GM23338 (cell line): Measurements from ENCODE around the gene DPH7. TPM values are rescaled to one million over a fixed set of nuclear protein-coding genes. Genes with fewer than 3 reads are reported as not detected.

Source experiments
- ATAC-seq: fragments of 200-7000 bp; cut with Tn5 transposase; 3 replicates; pipeline ENCODE4 v1.9.1; 2020
- DNase-seq: peaks from one replicate; pipeline ENCODE4 v3.0.0-alpha.2; 2015; ENCODE audit warnings: low spot score
- H2AFZ ChIP-seq: fragments of 200-600 bp; sonication (generic); 2 replicates; pipeline ENCODE4 v1.8.0; 2016; ENCODE audit warnings: antibody characterized with exemption, mild to moderate bottlenecking, moderate library complexity
- H3F3A ChIP-seq: fragments of 200-600 bp; sonication (generic); replicated peaks from 2 replicates; pipeline ENCODE4 v1.8.0; 2017; ENCODE audit warnings: antibody characterized with exemption, mixed run types, low read depth
- H3K27ac ChIP-seq: fragments of 200-600 bp; sonication (generic); 2 replicates; pipeline ENCODE4 v1.6.1; 2016; ENCODE audit warnings: low read depth
- H3K27me3 ChIP-seq: fragments of 200-600 bp; sonication (generic); 2 replicates; pipeline ENCODE4 v1.8.0; 2016; ENCODE audit warnings: mild to moderate bottlenecking, mixed run types, moderate library complexity; ENCODE audit not compliant: insufficient read depth
- H3K36me3 ChIP-seq: fragments of 200-600 bp; sonication (generic); 2 replicates; pipeline ENCODE4 v1.8.0; 2016; ENCODE audit warnings: mild to moderate bottlenecking; ENCODE audit not compliant: insufficient read depth
- H3K4me1 ChIP-seq: fragments of 200-600 bp; sonication (generic); 2 replicates; pipeline ENCODE4 v1.8.0; 2016; ENCODE audit warnings: mild to moderate bottlenecking, moderate library complexity; ENCODE audit not compliant: insufficient read depth
- H3K4me2 ChIP-seq: fragments of 200-600 bp; sonication (generic); 2 replicates; pipeline ENCODE4 v1.7.1; 2017; ENCODE audit warnings: mixed run types
- H3K4me3 ChIP-seq: fragments of 200-600 bp; sonication (generic); 2 replicates; pipeline ENCODE4 v1.6.1; 2016; ENCODE audit warnings: mixed run types
- H3K79me2 ChIP-seq: fragments of 200-600 bp; sonication (generic); replicated peaks from 2 replicates; pipeline ENCODE4 v1.8.0; 2017; ENCODE audit warnings: mild to moderate bottlenecking; ENCODE audit not compliant: insufficient read depth
- H3K9me2 ChIP-seq: fragments of 200-600 bp; sonication (generic); 2 replicates; pipeline ENCODE4 v1.8.0; 2017; ENCODE audit not compliant: insufficient read depth
- H4K20me1 ChIP-seq: fragments of 200-600 bp; sonication (generic); replicated peaks from 2 replicates; pipeline ENCODE4 v1.8.0; 2017; ENCODE audit warnings: mild to moderate bottlenecking; ENCODE audit not compliant: insufficient read depth
- H3K27ac Mint-ChIP-seq: 2 replicates; pipeline ENCODE4 v1.8.0; 2020; ENCODE audit warnings: inconsistent platforms, mild to moderate bottlenecking, moderate library complexity, mixed read lengths
- H3K27me3 Mint-ChIP-seq: 3 replicates; pipeline ENCODE4 v1.8.0; 2022; ENCODE audit warnings: low read depth, mild to moderate bottlenecking, moderate library complexity, mixed read lengths, inconsistent platforms; ENCODE audit not compliant: insufficient read depth, poor library complexity
- H3K36me3 Mint-ChIP-seq: 3 replicates; pipeline ENCODE4 v1.8.0; 2021; ENCODE audit warnings: low read depth, mild to moderate bottlenecking, inconsistent platforms, moderate library complexity, mixed read lengths
- H3K4me1 Mint-ChIP-seq: 3 replicates; pipeline ENCODE4 v1.8.0; 2020; ENCODE audit warnings: mild to moderate bottlenecking, inconsistent platforms, mixed read lengths
- H3K4me3 Mint-ChIP-seq: 3 replicates; pipeline ENCODE4 v1.8.0; 2021; ENCODE audit warnings: moderate library complexity, mild to moderate bottlenecking, inconsistent platforms, mixed read lengths
- H3K9me3 Mint-ChIP-seq: 3 replicates; pipeline ENCODE4 v1.8.0; 2020; ENCODE audit warnings: moderate library complexity, mild to moderate bottlenecking, inconsistent platforms, mixed read lengths
- EZH2phosphoT487 ChIP-seq: fragments of 200-600 bp; sonication (generic); IDR thresholded peaks from one replicate; pipeline ENCODE4 v1.8.1; 2018; ENCODE audit warnings: antibody characterized with exemption; ENCODE audit not compliant: unreplicated experiment
- JUNB ChIP-seq: IDR thresholded peaks from one replicate; pipeline ENCODE4 v1.6.1; 2016; ENCODE audit warnings: antibody characterized with exemption; ENCODE audit not compliant: unreplicated experiment
- POLR2AphosphoS5 ChIP-seq: IDR thresholded peaks from 2 replicates; pipeline ENCODE4 v1.6.1; 2016; ENCODE audit warnings: antibody characterized with exemption, low read depth
- ZNF114 ChIP-seq: fragments of 250-450 bp; sonication (Bioruptor Pico); IDR thresholded peaks from 2 replicates; pipeline ENCODE4 v1.5.0; 2020; ENCODE audit warnings: mild to moderate bottlenecking, moderate library complexity
- ZNF331 ChIP-seq: fragments of 250-450 bp; sonication (Bioruptor Pico); IDR thresholded peaks from 2 replicates; pipeline ENCODE4 v1.5.0; 2020; ENCODE audit warnings: low read depth, mild to moderate bottlenecking, moderate library complexity
- polyA plus RNA-seq: library from polyadenylated mRNA; unstranded; fragments of >200 nt; fragmentation: Nextera tagmentation; extraction: Ambion mirVana; gene quantifications from 2 replicates; pipeline ENCODE4 v1.2.1, GENCODE V29; 2016
- total RNA-seq: library from RNA; depleted of rRNA; stranded (reverse); fragments of >200 nt; shearing (Covaris generic); gene quantifications from 2 replicates; pipeline ENCODE4 v1.2.3, GENCODE V29; 2014
- TF ChIP-seq, protein P1 (sequence below): fragments of 250-450 bp; sonication (Bioruptor Pico); IDR thresholded peaks from 2 replicates; pipeline ENCODE4 v1.5.0; 2020; ENCODE audit warnings: mild to moderate bottlenecking, moderate library complexity
- TF ChIP-seq, protein P2 (sequence below), 2 experiments: fragments of 200-600 bp in 1 of 2; sonication (generic) in 1 of 2; conservative IDR thresholded peaks; 2 replicates each; pipeline versions ENCODE4 v1.5.1 to v1.6.1; 2016 to 2017; ENCODE audit warnings: antibody characterized with exemption in 2 of 2, low read depth in 2 of 2, mild to moderate bottlenecking in 2 of 2, moderate library complexity in 1 of 2
- TF ChIP-seq, protein P3 (sequence below): IDR thresholded peaks from 2 replicates; pipeline ENCODE4 v1.6.1; 2016; ENCODE audit warnings: antibody characterized with exemption
- TF ChIP-seq, protein P4 (sequence below): IDR thresholded peaks from one replicate; pipeline ENCODE4 v1.6.1; 2018; ENCODE audit warnings: antibody characterized with exemption; ENCODE audit not compliant: unreplicated experiment

Gene DPH7
- total and polyA plus RNA-seq, 2 experiments from 2014 or later, result 44.5 to 68.8 TPM

DNA sequence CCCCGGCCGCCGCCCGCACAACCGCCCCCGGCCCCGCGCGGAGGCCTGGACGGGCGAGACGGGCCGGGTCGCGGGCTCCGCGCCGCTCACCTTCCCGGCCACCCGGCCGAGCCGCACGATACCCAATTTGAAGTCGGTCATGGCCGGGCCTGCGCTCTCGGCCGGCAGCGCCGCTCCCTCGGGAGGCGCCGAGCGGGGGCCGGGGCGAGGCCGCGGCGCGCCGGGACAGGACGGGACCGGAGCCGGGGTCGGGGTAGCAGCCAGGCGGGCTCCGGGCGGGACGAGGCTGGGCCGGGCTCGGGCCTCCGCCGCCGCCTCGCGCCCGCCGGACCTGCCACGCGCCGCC, 11.4 kb upstream of the DPH7 start (continued):
- TF ChIP-seq, protein P1, sequence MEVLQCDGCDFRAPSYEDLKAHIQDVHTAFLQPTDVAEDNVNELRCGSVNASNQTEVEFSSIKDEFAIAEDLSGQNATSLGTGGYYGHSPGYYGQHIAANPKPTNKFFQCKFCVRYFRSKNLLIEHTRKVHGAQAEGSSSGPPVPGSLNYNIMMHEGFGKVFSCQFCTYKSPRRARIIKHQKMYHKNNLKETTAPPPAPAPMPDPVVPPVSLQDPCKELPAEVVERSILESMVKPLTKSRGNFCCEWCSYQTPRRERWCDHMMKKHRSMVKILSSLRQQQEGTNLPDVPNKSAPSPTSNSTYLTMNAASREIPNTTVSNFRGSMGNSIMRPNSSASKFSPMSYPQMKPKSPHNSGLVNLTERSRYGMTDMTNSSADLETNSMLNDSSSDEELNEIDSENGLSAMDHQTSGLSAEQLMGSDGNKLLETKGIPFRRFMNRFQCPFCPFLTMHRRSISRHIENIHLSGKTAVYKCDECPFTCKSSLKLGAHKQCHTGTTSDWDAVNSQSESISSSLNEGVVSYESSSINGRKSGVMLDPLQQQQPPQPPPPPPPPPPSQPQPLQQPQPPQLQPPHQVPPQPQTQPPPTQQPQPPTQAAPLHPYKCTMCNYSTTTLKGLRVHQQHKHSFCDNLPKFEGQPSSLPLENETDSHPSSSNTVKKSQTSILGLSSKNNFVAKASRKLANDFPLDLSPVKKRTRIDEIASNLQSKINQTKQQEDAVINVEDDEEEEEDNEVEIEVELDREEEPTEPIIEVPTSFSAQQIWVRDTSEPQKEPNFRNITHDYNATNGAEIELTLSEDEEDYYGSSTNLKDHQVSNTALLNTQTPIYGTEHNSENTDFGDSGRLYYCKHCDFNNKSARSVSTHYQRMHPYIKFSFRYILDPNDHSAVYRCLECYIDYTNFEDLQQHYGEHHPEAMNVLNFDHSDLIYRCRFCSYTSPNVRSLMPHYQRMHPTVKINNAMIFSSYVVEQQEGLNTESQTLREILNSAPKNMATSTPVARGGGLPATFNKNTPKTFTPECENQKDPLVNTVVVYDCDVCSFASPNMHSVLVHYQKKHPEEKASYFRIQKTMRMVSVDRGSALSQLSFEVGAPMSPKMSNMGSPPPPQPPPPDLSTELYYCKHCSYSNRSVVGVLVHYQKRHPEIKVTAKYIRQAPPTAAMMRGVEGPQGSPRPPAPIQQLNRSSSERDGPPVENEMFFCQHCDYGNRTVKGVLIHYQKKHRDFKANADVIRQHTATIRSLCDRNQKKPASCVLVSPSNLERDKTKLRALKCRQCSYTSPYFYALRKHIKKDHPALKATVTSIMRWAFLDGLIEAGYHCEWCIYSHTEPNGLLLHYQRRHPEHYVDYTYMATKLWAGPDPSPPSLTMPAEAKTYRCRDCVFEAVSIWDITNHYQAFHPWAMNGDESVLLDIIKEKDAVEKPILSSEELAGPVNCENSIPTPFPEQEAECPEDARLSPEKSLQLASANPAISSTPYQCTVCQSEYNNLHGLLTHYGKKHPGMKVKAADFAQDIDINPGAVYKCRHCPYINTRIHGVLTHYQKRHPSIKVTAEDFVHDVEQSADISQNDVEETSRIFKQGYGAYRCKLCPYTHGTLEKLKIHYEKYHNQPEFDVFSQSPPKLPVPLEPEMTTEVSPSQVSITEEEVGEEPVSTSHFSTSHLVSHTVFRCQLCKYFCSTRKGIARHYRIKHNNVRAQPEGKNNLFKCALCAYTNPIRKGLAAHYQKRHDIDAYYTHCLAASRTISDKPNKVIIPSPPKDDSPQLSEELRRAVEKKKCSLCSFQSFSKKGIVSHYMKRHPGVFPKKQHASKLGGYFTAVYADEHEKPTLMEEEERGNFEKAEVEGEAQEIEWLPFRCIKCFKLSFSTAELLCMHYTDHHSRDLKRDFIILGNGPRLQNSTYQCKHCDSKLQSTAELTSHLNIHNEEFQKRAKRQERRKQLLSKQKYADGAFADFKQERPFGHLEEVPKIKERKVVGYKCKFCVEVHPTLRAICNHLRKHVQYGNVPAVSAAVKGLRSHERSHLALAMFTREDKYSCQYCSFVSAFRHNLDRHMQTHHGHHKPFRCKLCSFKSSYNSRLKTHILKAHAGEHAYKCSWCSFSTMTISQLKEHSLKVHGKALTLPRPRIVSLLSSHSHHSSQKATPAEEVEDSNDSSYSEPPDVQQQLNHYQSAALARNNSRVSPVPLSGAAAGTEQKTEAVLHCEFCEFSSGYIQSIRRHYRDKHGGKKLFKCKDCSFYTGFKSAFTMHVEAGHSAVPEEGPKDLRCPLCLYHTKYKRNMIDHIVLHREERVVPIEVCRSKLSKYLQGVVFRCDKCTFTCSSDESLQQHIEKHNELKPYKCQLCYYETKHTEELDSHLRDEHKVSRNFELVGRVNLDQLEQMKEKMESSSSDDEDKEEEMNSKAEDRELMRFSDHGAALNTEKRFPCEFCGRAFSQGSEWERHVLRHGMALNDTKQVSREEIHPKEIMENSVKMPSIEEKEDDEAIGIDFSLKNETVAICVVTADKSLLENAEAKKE (CRISPR knock-in tag), result no peak
- TF ChIP-seq JUNB, result no peak
- no peak for TF ChIP-seq ZNF331 (CRISPR knock-in tag)
- TF ChIP-seq, protein P2, sequence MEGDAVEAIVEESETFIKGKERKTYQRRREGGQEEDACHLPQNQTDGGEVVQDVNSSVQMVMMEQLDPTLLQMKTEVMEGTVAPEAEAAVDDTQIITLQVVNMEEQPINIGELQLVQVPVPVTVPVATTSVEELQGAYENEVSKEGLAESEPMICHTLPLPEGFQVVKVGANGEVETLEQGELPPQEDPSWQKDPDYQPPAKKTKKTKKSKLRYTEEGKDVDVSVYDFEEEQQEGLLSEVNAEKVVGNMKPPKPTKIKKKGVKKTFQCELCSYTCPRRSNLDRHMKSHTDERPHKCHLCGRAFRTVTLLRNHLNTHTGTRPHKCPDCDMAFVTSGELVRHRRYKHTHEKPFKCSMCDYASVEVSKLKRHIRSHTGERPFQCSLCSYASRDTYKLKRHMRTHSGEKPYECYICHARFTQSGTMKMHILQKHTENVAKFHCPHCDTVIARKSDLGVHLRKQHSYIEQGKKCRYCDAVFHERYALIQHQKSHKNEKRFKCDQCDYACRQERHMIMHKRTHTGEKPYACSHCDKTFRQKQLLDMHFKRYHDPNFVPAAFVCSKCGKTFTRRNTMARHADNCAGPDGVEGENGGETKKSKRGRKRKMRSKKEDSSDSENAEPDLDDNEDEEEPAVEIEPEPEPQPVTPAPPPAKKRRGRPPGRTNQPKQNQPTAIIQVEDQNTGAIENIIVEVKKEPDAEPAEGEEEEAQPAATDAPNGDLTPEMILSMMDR (conservative IDR thresholded peaks at IDR 0.05; ENCODE audit: low read depth in 2 of 2), result no peak
- TF ChIP-seq ZNF114, result no peak

DNA sequence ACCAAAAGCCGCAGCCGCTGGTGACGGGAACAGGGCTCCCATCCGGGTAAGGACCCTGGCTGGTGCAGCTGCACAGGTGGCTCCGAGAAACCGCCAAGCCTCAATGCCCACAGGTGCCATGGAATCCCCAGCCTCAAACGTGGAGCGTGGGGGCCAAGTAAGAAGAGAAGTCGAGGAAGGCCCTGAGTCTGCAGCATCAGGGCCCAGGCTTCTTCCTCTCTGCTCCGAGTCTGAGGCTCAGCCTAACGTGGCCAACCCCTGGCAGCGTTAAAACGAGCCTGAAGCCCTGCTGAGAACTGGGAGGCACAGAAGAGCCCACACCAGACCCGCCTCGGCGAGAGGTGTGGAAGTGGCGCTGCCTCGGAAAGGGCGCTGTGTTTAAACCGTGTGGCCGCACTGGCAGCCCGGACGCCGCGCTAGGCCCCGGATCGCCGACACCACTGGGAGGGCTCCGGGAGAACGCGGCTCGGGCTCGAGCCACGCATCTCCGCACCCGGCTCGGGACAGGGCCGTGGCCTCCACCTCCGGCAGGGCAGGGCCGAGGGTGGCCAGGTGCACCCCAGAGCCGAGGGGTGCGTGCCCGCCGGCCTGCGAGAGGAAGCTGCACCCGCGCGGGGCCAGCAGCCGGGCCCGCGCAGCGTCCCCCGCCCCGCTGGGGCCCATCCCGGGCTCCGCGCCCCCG, 10.9 kb upstream of the DPH7 start:
- H3K27me3 Mint-ChIP-seq, result peaks cover 15% of the 10 kb centered on the region
- peak; percentile 25 for DNase-seq
- H3K36me3 Mint-ChIP-seq, result peaks cover 43% of the 10 kb centered on the region
- H3K9me3 Mint-ChIP-seq, result peaks cover 2% of the 10 kb centered on the region; the same call in 1 of the 3 replicates
- Histone ChIP-seq H3K9me2 (no peaks in the 10 kb centered on the region), H2AFZ (no peak overlapping the region), H3K27me3 (no peaks in the 10 kb centered on the region), H3K4me2 (peak overlapping the region; percentile 87), H3K4me3 (peak overlapping the region; percentile 79), H3F3A (0 out of 2 replicates have a peak, but pooled peaks cover 7% of the 10 kb centered on the region), H3K4me1 (peaks cover 9% of the 10 kb centered on the region), H3K27ac (no peak overlapping the region), H3K79me2 (peaks cover 17% of the 10 kb centered on the region), H4K20me1 (peaks cover 14% of the 10 kb centered on the region; the same call in 1 of the 2 replicates), H3K36me3 (peaks cover 15% of the 10 kb centered on the region)
- peak overlapping the region; percentile 88 for H3K4me3 Mint-ChIP-seq
- peak; percentile 5; the same call in 2 of the 3 replicates for ATAC-seq
- H3K27ac Mint-ChIP-seq, result no peak overlapping the region
- TF ChIP-seq ZNF331 (CRISPR knock-in tag) (no peak), POLR2AphosphoS5 (no peak), ZNF114 (no peak), EZH2phosphoT487 (no peak), JUNB (no peak)
- TF ChIP-seq, protein P3, sequence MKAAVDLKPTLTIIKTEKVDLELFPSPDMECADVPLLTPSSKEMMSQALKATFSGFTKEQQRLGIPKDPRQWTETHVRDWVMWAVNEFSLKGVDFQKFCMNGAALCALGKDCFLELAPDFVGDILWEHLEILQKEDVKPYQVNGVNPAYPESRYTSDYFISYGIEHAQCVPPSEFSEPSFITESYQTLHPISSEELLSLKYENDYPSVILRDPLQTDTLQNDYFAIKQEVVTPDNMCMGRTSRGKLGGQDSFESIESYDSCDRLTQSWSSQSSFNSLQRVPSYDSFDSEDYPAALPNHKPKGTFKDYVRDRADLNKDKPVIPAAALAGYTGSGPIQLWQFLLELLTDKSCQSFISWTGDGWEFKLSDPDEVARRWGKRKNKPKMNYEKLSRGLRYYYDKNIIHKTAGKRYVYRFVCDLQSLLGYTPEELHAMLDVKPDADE, result no peak
- TF ChIP-seq, protein P4, sequence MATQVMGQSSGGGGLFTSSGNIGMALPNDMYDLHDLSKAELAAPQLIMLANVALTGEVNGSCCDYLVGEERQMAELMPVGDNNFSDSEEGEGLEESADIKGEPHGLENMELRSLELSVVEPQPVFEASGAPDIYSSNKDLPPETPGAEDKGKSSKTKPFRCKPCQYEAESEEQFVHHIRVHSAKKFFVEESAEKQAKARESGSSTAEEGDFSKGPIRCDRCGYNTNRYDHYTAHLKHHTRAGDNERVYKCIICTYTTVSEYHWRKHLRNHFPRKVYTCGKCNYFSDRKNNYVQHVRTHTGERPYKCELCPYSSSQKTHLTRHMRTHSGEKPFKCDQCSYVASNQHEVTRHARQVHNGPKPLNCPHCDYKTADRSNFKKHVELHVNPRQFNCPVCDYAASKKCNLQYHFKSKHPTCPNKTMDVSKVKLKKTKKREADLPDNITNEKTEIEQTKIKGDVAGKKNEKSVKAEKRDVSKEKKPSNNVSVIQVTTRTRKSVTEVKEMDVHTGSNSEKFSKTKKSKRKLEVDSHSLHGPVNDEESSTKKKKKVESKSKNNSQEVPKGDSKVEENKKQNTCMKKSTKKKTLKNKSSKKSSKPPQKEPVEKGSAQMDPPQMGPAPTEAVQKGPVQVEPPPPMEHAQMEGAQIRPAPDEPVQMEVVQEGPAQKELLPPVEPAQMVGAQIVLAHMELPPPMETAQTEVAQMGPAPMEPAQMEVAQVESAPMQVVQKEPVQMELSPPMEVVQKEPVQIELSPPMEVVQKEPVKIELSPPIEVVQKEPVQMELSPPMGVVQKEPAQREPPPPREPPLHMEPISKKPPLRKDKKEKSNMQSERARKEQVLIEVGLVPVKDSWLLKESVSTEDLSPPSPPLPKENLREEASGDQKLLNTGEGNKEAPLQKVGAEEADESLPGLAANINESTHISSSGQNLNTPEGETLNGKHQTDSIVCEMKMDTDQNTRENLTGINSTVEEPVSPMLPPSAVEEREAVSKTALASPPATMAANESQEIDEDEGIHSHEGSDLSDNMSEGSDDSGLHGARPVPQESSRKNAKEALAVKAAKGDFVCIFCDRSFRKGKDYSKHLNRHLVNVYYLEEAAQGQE, result no peak
- peaks cover 5% of the 10 kb centered on the region; the same call in 2 of the 3 replicates for H3K4me1 Mint-ChIP-seq
